Measurements from ENCODE around the gene COG6. TPM values are rescaled to one million over a fixed set of nuclear protein-coding genes. Genes with fewer than 3 reads are reported as not detected.

Gene COG6
- total and polyA plus RNA-seq, 10 of the 15 experiments (the other 5 are each of a cell fraction or from before 2014, with no cell fraction given) = 4.5 to 29.8 (median 12.6) TPM

DNA sequence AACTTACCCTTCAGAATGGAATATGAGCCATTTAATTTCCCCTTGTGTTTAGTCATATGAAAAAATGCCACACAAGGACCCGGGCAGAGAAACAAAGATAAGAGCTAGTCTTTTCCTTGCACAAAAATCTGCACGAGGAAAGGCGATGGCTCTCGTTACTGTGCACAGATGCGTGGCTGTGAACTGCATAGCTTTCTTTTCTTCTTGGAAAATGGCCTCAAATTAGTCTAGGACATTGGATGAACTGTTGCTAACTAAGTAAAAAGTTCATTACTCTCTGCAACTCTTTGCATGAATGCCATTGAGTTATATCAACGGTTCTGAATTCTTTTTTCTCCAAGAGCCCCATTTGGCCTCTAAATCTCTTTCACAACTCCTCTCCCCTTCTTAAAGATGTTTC lies 125.2 kb downstream of the COG6 start (continued):
- TF ChIP-seq, protein P1, sequence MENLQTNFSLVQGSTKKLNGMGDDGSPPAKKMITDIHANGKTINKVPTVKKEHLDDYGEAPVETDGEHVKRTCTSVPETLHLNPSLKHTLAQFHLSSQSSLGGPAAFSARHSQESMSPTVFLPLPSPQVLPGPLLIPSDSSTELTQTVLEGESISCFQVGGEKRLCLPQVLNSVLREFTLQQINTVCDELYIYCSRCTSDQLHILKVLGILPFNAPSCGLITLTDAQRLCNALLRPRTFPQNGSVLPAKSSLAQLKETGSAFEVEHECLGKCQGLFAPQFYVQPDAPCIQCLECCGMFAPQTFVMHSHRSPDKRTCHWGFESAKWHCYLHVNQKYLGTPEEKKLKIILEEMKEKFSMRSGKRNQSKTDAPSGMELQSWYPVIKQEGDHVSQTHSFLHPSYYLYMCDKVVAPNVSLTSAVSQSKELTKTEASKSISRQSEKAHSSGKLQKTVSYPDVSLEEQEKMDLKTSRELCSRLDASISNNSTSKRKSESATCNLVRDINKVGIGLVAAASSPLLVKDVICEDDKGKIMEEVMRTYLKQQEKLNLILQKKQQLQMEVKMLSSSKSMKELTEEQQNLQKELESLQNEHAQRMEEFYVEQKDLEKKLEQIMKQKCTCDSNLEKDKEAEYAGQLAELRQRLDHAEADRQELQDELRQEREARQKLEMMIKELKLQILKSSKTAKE (IDR thresholded peaks at IDR 0.05; ENCODE audit: low read depth, poor library complexity, severe bottlenecking) = no peak
- TF ChIP-seq WRNIP1 (IDR thresholded peaks at IDR 0.05; ENCODE audit: borderline replicate concordance, low read depth, low read length) (no peak), PML (IDR thresholded peaks at IDR 0.05; ENCODE audit: low read length) (no peak), LARP7 (IDR thresholded peaks at IDR 0.05) (no peak), SUZ12 (IDR thresholded peaks at IDR 0.05; ENCODE audit: unreplicated experiment) (no peak), NRF1 (conservative IDR thresholded peaks at IDR 0.05; ENCODE audit: low read depth, low read length) (no peak), POLR2AphosphoS2 (IDR thresholded peaks at IDR 0.05; ENCODE audit: low read depth, low read length) (no peak)

DNA sequence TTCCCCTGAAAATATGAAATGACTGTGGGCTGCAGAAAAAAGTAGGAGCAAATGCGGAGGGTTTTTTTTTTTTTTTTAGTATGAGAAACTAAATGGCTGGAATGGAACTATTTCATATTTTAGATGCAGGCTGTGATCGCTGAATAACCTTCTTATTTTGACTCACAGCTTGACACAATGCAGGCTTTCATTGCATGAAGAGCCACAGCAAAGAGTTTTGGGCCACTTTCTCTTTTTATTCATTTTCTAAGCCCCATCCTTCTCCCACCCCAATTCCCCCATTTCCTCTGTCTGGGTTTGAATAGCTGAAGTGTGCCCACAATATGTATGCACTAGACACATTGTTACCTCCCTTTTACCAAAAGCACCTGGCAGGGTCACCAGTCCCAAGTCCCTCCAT lies 125.9 kb downstream of the COG6 start:
- SMC1A ChIA-PET (ENCODE audit: uncharacterized antibody, unreplicated experiment) = interaction anchor here (1.1 kb wide), 1 partner anchor 61 kb away, joined by 3 read pairs; no protein-coding TSS in a partner anchor
- FAIRE-seq (no peak), DNase-seq (ENCODE audit: low read depth, low spot score) (no peak), ATAC-seq (no peak)
- RAD21 ChIA-PET (ENCODE audit: unreplicated experiment) = interaction anchor here (0.6 kb wide), 1 partner anchor 271 kb away, joined by 3 read pairs; no protein-coding TSS in a partner anchor
- no peaks in the 10 kb centered on the region; the same call in 2 of the 3 replicates for H3K9me3 ChIP-seq (replicated peaks; ENCODE audit: control insufficient read depth, insufficient read depth, low read length)
- no peak overlapping the region for H3K27ac ChIP-seq (ENCODE audit: control insufficient read depth, insufficient read depth)
- intact Hi-C loops (cut with micrococcal nuclease; ENCODE audit: unreplicated experiment) (loop anchor here (10.0 kb wide), 1 partner anchor 993 kb away; the partner anchor contains the start of gene MRPS31), in situ Hi-C loops (cut with MboI) (no loop called here)
- no peak overlapping the region for H3K9ac ChIP-seq (ENCODE audit: control insufficient read depth, insufficient read depth, low read length)
- POLR2A ChIA-PET = no interaction called here
- BruUV-seq (replicated peaks) = no TSS peak
- no peaks in the 10 kb centered on the region for H3K4me1 ChIP-seq (ENCODE audit: control insufficient read depth, insufficient read depth, low read length)
- CTCF ChIA-PET = no interaction called here
- H3K79me2 ChIP-seq (ENCODE audit: control insufficient read depth, insufficient read depth, low read length) = no peaks in the 10 kb centered on the region
- WGBS (ENCODE audit: insufficient coverage, insufficient replicate concordance, low lambda C conversion rate, missing lambda C conversion rate) = 37% methylated on average over 2 of the region's 2 CpGs
- no peaks in the 10 kb centered on the region for H4K20me1 ChIP-seq (ENCODE audit: control insufficient read depth, insufficient read depth)
- H3K27me3 ChIP-seq (replicated peaks in 1 of 2; ENCODE audit: control insufficient read depth in 2 of 2, insufficient read depth in 2 of 2, low read length in 1 of 2) = no peaks in the 10 kb centered on the region
- no peaks in the 10 kb centered on the region for H3K36me3 ChIP-seq (ENCODE audit: control insufficient read depth in 2 of 2, insufficient read depth in 2 of 2, low read length in 1 of 2)
- no peak overlapping the region for H3K4me2 ChIP-seq (ENCODE audit: control insufficient read depth, insufficient read depth)
- no peak overlapping the region for H3K4me3 ChIP-seq
- H2AFZ ChIP-seq (ENCODE audit: control insufficient read depth, low read depth, low read length) = no peak overlapping the region
- TF ChIP-seq, protein P2, sequence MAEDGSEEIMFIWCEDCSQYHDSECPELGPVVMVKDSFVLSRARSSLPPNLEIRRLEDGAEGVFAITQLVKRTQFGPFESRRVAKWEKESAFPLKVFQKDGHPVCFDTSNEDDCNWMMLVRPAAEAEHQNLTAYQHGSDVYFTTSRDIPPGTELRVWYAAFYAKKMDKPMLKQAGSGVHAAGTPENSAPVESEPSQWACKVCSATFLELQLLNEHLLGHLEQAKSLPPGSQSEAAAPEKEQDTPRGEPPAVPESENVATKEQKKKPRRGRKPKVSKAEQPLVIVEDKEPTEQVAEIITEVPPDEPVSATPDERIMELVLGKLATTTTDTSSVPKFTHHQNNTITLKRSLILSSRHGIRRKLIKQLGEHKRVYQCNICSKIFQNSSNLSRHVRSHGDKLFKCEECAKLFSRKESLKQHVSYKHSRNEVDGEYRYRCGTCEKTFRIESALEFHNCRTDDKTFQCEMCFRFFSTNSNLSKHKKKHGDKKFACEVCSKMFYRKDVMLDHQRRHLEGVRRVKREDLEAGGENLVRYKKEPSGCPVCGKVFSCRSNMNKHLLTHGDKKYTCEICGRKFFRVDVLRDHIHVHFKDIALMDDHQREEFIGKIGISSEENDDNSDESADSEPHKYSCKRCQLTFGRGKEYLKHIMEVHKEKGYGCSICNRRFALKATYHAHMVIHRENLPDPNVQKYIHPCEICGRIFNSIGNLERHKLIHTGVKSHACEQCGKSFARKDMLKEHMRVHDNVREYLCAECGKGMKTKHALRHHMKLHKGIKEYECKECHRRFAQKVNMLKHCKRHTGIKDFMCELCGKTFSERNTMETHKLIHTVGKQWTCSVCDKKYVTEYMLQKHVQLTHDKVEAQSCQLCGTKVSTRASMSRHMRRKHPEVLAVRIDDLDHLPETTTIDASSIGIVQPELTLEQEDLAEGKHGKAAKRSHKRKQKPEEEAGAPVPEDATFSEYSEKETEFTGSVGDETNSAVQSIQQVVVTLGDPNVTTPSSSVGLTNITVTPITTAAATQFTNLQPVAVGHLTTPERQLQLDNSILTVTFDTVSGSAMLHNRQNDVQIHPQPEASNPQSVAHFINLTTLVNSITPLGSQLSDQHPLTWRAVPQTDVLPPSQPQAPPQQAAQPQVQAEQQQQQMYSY (CRISPR knock-in tag; IDR thresholded peaks at IDR 0.05) = no peak
- TF ChIP-seq, protein P3, sequence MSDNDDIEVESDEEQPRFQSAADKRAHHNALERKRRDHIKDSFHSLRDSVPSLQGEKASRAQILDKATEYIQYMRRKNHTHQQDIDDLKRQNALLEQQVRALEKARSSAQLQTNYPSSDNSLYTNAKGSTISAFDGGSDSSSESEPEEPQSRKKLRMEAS (IDR thresholded peaks at IDR 0.05; ENCODE audit: low read depth, low read length) = no peak
- TF ChIP-seq SREBF1 (IDR thresholded peaks at IDR 0.05; ENCODE audit: low read length) (no peak), SUZ12 (IDR thresholded peaks at IDR 0.05; ENCODE audit: unreplicated experiment) (no peak), MTA2 (IDR thresholded peaks at IDR 0.05; ENCODE audit: low read depth) (no peak), ASH2L (IDR thresholded peaks at IDR 0.05; ENCODE audit: borderline replicate concordance, low read depth) (no peak), EED (IDR thresholded peaks at IDR 0.05; ENCODE audit: low read depth) (no peak), ZNF207 (IDR thresholded peaks at IDR 0.05; ENCODE audit: borderline replicate concordance) (no peak), TCF3 (IDR thresholded peaks at IDR 0.05; ENCODE audit: borderline replicate concordance, insufficient read depth, low read depth, low read length) (no peak), RCOR1 (conservative IDR thresholded peaks at IDR 0.05; ENCODE audit: low read depth, low read length) (no peak)
- TF ChIP-seq, protein P4, sequence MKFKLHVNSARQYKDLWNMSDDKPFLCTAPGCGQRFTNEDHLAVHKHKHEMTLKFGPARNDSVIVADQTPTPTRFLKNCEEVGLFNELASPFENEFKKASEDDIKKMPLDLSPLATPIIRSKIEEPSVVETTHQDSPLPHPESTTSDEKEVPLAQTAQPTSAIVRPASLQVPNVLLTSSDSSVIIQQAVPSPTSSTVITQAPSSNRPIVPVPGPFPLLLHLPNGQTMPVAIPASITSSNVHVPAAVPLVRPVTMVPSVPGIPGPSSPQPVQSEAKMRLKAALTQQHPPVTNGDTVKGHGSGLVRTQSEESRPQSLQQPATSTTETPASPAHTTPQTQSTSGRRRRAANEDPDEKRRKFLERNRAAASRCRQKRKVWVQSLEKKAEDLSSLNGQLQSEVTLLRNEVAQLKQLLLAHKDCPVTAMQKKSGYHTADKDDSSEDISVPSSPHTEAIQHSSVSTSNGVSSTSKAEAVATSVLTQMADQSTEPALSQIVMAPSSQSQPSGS (IDR thresholded peaks at IDR 0.05; ENCODE audit: low read length) = no peak

Data from GM12878 (cell line).